Peyer's patch (tissue), 4 donors: ENCODE results near the gene CACHD1.

ENCODE experiments used
- POLR2A ChIP-seq, 2 donors: fragments of 450-650 bp; IDR thresholded peaks; one replicate each; pipeline ENCODE4 v1.5.1; 2017; ENCODE audit warnings: antibody characterized with exemption in 2 of 2, mild to moderate bottlenecking in 2 of 2, moderate library complexity in 2 of 2
- TF ChIP-seq, protein P1 (sequence below), 6 experiments: fragments of 450-650 bp in 4 of 6; fragments of 200-600 bp in 2 of 6; sonication (generic) in 1 of 6; IDR thresholded peaks; one replicate each; pipeline ENCODE4 v1.5.1; 2017 to 2019; ENCODE audit warnings: antibody characterized with exemption in 6 of 6, mild to moderate bottlenecking in 3 of 6, moderate library complexity in 1 of 6

DNA sequence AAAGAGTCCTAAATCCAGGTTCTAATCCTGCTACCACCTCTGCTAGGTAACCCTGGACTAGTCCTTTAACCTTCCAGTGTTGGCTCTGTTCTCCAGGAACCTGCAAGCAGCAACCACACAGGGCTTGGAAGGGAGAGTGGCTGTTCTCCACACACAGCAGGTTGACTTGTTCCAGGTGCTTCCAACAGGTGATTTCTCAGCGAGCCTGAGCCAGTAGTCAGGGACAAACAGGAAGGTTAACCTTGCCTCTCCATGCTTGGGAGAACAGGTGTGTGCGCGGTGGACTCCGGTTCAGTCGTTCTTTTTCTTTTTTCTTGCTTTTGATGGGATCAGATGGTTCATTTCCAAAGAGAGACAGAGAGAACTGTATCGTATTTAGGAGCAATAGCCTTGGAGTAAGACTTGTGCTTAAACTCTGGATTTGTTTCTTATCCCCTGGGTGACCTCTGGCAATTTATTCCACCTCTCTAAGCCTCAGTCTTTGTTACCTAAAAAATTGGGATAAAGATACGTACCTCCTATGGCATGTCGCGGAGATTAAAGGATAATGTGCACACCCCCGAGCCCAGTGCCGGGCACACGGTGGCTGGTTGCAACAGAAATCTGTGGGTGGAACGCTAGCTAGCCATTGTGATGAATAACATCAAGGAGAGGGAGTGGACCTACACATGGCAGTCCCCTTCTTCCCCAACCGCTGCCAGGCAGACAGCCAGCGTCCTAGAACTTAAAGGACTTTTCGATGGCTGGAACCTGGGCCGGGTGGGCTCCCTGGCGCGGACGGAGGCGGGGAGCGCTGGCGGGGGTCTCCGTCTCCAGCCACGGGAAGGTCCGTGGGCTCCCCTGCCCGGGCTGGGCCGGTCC is 583 bp upstream of the CACHD1 start:
- TF ChIP-seq, protein P1, sequence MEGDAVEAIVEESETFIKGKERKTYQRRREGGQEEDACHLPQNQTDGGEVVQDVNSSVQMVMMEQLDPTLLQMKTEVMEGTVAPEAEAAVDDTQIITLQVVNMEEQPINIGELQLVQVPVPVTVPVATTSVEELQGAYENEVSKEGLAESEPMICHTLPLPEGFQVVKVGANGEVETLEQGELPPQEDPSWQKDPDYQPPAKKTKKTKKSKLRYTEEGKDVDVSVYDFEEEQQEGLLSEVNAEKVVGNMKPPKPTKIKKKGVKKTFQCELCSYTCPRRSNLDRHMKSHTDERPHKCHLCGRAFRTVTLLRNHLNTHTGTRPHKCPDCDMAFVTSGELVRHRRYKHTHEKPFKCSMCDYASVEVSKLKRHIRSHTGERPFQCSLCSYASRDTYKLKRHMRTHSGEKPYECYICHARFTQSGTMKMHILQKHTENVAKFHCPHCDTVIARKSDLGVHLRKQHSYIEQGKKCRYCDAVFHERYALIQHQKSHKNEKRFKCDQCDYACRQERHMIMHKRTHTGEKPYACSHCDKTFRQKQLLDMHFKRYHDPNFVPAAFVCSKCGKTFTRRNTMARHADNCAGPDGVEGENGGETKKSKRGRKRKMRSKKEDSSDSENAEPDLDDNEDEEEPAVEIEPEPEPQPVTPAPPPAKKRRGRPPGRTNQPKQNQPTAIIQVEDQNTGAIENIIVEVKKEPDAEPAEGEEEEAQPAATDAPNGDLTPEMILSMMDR (IDR thresholded peaks at IDR 0.05), result no peak
- no peak for TF ChIP-seq POLR2A (IDR thresholded peaks at IDR 0.05)
